HEK293T (cell line): ENCODE results near the gene FHOD3.

Experiments
- BHLHE40 ChIP-seq: fragments of 450-650 bp; IDR thresholded peaks from 2 replicates; pipeline ENCODE4 v1.6.1; 2016; ENCODE audit warnings: mild to moderate bottlenecking, moderate library complexity, borderline replicate concordance
- CTBP1 ChIP-seq: fragments of 450-650 bp; IDR thresholded peaks from 2 replicates; pipeline ENCODE4 v1.6.1; 2016; ENCODE audit warnings: borderline replicate concordance
- ELF4 ChIP-seq: fragments of 450-650 bp; IDR thresholded peaks from 2 replicates; pipeline ENCODE4 v1.6.1; 2017; ENCODE audit warnings: antibody characterized with exemption
- FOXM1 ChIP-seq: fragments of 450-650 bp; IDR thresholded peaks from 2 replicates; pipeline ENCODE4 v1.6.1; 2017; ENCODE audit warnings: mild to moderate bottlenecking, borderline replicate concordance
- NFRKB ChIP-seq: fragments of 450-650 bp; IDR thresholded peaks from 2 replicates; pipeline ENCODE4 v1.6.1; 2016; ENCODE audit warnings: mild to moderate bottlenecking, moderate library complexity
- SP1 ChIP-seq: fragments of 450-650 bp; IDR thresholded peaks from 2 replicates; pipeline ENCODE4 v1.6.1; 2017
- SUZ12 ChIP-seq: fragments of 450-650 bp; IDR thresholded peaks from 2 replicates; pipeline ENCODE4 v1.6.1; 2016; ENCODE audit warnings: mild to moderate bottlenecking

DNA sequence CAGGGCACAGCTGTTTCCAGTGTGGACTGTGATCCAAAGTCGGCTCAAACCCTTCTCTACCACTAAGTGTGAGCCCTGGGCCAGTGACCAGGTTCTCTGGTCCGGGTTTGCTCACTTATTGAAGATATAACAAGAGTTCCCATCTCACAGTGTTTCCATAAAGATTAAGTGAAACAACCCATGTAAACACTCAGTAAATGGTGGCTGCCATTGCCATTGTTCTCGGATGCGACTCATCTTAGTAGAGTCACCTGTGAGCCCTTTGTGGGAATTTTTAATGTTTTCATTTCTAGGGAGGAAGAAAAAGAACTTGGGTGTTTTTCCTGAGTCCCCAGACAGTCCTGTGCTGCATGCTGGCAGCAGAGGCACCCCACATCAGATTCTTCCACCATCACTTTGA is 477.9 kb downstream of the FHOD3 start:
- TF ChIP-seq ELF4 (no peak), SUZ12 (no peak), FOXM1 (no peak), BHLHE40 (no peak), NFRKB (no peak), SP1 (no peak), CTBP1 (no peak)
